Measurements from ENCODE around the gene CXCR6.
"Not testable (repeated sequence)": the region's sequence is repeated elsewhere in the genome, so short reads cannot be mapped to it uniquely, and the experiment has no call there.

The CXCR6 gene

GRCh38 chr3:45992133-45992729 is 49.0 kb downstream of the CXCR6 start:
- DNase-seq = no peak

- DNase-seq = no peak
Observed at GRCh38 chr3:45992821-45993221, 49.6 kb downstream of the CXCR6 start.

- peak; percentile 39 for DNase-seq
Observed at GRCh38 chr3:45993421-45994027, 50.3 kb downstream of the CXCR6 start.

GRCh38 chr3:45994419-45995235 is 51.4 kb downstream of the CXCR6 start:
- DNase-seq = peak; percentile 15

GRCh38 chr3:45995236-45996192 is 52.2 kb downstream of the CXCR6 start, which contains the start of gene FYCO1:
Gene FYCO1 (minus strand): TSS chr3:45995824. CDS start chr3:45984910, 10,914 bp downstream.
- DNase-seq = peak; percentile 85

GRCh38 chr3:45997499-45997898 is 54.2 kb downstream of the CXCR6 start:
- not testable (repeated sequence) for DNase-seq

GRCh38 chr3:45997942-45998341 is 54.7 kb downstream of the CXCR6 start:
- no peak for DNase-seq

Data from activated CD4-positive, alpha-beta T cell treated with anti-CD3 and anti-CD28 coated beads, Interleukin-2, amount 50 U/mL, for 1 hour (primary cell).